ENCODE measurements around the gene PAQR5.
"Not testable (repeated sequence)": the region's sequence is repeated elsewhere in the genome, so short reads cannot be mapped to it uniquely, and the experiment has no call there.

The PAQR5 gene

DNA sequence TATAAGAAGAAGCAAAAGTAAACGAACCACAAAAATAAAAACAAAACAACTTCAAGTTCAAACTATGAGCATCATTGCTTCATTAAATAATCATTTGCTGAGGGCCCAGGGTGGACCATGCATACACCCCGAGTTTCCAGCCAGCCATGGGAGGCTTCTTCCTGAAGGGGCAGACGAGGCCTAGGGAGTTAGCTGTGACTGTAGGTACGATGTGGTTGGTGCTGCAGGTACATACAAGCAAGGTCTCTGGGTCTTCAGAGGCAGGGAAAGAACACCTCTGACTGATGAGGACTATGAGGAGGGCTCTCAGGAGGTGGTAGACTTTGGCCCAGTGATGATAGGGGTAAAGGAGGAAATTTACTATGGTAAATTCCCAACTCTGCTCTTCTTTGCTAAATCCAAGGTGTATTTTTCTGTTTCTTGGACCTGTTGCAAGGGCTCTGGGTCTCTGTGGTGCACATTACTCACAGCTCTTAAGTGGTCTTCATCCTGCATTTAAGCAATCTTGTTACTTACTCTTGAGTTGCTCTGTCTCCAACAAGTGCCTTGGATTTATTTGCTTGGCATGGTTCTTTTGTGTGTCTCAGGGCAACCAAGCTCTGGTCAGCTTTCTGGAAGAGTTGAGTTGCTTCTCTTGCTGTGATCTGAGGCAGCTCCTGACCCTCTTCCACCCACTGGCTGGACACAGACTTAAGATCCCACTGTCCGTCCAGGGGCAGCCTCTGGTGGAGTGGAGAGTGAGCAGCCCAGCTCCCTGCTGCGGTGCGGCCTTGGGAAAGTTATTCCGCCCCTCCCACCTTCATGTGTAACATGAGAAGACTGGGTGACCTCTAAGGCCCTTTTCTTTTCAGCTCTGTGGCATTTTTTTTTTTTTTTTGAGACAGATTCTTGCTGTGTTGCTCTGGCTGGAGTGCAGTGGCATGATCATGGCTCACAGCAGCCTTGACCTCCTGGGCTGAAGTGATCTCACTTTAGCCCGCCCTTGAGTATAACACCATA is 59.4 kb downstream of the PAQR5 start:
- DNase-seq (ENCODE audit: low read depth) = no peak

DNA sequence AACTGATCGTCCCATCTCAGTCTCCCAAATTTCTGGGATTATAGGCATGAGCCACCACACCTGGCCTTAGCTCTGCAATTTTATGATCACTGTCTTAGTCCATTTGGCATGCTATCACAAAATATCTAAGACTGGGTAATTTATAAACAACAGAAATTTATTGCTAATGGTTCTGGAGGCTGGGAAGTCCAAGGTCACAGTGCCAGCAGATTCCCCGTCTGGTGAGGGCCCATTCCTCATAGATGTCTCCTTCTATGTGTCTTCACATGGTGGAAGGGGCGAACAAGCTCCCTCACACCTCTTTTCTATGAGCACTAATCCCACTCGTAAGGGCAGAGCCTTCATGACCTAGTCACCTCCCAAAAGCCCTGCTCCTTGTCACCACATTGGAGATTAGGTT is 60.1 kb downstream of the PAQR5 start:
- DNase-seq (ENCODE audit: low read depth) = no peak

DNA sequence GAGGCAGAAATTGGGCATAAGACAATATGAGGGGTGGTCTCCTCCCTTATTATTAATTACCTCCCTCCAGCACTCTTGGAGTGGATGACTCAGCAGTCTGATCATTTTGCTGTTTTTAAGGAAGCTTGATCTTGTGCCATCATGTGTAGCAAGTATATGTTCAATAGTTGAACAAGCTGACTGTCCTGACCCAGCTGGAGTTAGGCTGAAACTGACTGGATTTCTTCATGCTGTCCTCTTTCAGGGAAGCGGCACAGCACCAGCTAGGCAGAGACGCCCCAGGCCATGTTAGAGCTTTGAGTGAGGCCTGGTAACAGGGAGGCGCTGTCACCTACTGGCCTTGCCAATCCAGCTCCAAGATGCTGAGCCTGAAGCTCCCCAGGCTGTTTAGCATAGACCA is 61.0 kb downstream of the PAQR5 start:
- no peak for DNase-seq (ENCODE audit: low read depth)

DNA sequence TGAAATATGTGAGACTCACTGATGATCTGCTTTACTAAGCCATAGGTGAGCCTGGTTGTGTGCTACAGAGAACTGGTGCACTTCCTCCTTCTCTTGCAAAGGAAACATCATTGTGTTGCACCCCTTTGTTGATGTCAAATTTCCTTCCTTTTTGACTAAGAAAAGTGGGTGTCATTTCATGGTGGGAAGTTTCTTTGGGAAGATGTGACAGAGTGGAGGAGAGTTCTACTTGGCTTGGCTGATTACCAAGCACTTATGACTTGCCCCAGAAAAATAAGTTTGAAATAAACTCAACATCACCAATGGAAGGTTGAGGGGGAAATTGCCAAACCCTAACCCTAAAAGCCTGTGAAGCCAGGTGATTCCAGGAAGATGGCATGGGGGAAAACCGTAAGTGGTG is 61.9 kb downstream of the PAQR5 start:
- DNase-seq (ENCODE audit: low read depth) = no peak

DNA sequence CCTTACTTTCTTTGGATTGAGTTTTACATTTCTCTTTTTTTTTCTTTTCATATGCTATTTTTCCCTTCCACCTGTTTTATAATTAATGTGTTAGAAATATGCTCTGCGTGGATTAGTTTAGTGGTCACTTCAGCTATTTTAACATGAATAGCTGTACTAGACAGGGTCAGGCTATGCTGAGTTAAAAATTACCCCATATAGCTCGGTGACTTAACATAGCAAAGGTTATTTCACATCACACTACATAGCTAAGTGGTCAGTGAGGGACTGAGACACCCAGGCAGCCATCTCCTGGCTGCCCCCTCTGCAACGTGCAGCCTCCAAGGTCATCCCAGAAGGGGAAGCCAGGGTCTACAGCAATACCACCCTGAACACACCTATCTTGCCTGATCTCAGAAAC is 68.5 kb downstream of the PAQR5 start:
- DNase-seq (ENCODE audit: low read depth) = no peak

DNA sequence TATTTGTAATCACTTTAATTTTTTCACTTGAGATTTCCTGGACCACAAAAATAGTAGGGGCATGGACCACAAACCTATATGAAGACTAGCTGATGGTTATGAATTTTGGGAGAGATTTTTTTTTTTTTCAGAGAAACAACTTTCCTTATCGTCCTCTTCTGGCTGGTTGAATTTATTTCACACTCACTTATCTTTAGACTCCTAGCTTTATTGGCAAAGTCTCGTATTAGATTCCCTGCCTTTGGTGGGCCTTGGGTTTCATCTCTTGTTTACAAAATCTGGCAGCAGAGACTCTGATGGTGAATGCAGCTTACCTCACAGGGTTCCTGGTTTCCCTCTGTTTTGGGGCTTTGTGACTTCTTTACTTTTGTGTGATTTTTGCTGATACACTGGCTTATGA is 70.9 kb downstream of the PAQR5 start:
- DNase-seq (ENCODE audit: low read depth) = no peak

DNA sequence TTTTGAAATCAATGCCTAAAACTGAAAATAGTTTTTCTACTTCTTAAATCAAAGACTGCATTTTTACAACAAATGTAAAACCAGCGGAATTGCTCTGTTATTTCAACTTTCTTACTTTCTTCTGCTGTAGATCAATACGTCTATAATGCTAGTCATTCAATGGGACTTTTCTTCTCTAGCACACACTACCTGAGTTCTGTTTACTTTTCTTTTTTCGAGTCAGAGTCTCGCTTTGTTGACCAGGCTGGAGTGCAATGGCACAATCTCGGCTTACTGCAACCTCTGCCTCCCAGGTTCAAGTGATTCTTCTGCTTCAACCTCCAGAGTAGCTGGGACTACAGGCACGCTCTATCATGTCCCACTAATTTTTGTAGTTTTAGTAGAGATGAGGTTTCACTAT is 74.7 kb downstream of the PAQR5 start:
- no peak for DNase-seq (ENCODE audit: low read depth)

DNA sequence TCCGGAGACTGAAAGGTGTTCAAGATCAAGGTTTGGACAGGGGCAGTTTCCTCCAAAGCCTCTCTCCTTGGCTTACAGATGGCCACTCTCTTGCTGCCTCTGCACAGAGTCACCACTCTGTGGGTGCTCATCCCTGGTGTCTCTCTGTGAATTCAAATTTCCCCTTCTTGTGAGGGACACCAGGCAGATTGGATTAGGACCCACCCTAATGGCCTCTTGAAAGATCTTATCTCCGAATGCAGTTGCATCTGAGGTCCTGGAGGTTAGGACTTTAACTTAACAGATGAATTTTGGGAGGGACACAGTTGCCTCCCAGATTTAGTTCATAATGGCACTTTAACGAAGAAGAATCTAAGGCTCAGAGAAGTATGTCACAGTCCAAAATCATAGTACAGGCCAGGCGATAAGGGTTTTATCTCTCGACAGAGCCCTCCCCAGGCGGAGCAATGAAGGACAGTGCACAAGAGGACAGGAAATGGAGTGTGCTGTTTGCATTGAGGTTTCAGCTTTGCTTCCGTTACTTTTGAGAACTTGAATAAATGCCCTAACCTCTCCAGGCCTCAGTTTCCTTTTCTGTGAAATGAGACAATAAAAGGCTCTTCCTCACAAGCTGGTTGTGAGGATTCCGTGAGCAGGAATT is 76.6 kb downstream of the PAQR5 start:
- DNase-seq (ENCODE audit: low read depth) = no peak

DNA sequence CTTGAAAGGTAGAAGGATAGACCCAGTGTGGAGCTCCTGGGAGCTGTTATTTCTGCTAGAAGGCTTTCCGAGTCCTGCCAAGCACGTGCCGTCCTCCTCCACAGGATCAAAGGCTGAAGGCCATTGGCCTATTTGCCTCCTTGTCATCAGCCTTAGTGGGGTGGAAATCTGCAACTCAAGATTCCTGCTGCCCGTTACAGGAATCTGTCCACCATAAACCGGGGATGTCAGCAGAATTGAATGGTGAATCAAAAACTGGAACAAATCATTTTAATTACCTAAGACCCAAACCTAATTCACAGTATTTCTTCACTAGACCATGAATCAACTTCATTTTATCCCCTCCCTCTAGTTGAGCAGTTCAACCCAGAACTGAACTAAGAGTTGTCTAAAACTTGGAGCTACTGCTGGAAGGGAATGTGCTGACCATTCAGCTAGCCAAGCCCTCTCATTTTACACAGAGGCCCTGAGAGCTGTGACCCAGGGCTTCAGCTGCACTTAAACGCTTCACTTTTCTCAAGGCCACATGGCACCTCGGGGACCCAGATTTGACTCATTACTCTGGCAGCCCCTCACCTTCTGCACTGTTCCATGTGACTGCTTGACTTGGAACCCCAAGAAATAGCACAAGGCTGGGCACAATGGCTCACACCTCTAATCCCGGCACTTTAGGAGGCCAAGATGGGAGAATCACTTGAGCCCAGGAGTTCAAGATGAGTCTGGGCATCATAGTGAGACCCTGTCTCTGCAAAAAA is 78.7 kb downstream of the PAQR5 start:
- no peak for DNase-seq (ENCODE audit: low read depth)

DNA sequence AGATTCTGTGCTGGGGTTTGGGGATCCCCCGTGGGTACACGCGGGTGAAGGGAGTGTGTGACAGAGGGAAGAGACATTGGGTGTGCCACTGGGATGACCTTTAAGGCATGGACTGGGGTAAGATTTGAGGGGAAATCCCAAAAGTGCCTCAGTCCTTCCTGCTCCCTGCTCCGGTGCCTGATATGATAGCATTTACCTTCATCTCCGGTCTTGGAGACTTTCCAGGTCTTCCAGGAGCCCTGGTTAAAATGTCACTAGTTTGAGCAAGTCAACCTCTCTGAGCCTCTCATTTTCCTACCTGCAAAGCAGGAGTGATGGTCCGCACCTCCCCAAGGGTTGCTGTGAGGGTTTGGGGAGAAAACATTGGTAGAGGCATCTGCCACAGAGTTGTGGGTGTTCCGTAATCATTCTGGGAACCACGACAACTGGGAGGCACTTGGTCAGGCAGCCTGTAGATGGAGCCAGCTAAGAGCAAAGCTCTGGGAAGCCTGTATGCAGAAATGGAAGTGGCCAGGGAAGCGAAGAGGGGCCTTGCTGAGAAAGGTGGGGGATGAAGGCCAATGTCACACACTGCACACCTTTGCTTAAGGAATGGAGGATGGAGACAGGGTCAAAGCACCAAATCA is 81.5 kb downstream of the PAQR5 start:
- no peak for DNase-seq (ENCODE audit: low read depth)

DNA sequence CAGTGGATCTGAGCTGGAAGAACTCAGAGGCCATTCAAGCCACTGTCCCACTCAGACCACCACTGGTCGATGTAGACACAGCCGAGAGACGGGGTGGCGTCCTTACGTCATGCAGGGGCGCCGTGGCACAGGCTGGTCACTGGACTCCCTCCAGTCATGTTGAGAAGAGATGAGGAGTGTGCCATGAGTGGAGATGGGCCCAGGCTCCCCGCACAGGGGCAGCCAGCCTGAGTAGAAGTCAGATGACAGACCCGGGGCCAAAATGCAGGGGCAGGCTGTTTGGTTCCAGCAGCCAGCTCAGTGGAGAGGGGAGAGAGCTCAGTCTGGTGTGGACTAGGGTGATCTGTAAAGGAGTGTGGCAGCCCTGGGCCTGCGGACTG is 82.0 kb downstream of the PAQR5 start:
- no peak for DNase-seq (ENCODE audit: low read depth)

DNA sequence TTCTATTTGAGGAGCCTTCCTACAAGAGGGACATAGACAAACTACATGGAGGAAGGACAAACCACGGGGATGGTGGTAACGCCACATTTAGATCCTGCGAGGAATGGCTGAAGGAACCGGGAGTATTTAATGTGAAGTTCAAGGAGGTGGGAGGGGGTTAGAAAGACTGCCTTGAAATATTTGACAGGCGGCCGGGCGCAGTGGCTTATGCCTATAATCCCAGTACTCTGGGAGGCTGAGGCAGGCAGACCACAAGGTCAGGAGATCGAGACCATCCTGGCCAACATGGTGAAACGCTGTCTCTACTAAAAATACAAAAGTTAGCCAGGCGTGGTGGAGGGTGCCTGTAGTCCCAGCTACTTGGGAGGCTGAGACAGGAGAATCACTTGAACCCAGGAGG is 83.5 kb downstream of the PAQR5 start:
- not testable (repeated sequence) for DNase-seq (ENCODE audit: low read depth)

DNA sequence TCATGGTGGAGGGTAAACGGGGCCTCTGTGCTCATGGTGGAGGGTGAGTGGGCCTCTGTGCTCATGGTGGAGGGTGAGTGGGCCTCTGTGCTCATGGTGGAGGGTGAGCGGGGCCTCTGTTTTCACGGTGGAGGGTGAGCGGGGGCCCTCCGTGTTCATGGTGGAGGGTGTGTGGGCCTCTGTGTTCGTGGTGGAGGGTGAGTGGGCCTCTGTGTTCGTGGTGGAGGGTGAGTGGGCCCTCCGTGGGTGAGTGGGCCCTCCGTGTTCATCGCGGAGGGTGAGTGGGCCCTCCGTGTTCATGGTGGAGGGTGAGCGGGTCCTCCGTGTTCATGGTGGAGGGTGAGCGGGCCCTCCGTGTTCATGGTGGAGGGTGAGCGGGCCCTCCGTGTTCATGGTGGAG is 85.4 kb downstream of the PAQR5 start:
- not testable (repeated sequence) for DNase-seq (ENCODE audit: low read depth)

DNA sequence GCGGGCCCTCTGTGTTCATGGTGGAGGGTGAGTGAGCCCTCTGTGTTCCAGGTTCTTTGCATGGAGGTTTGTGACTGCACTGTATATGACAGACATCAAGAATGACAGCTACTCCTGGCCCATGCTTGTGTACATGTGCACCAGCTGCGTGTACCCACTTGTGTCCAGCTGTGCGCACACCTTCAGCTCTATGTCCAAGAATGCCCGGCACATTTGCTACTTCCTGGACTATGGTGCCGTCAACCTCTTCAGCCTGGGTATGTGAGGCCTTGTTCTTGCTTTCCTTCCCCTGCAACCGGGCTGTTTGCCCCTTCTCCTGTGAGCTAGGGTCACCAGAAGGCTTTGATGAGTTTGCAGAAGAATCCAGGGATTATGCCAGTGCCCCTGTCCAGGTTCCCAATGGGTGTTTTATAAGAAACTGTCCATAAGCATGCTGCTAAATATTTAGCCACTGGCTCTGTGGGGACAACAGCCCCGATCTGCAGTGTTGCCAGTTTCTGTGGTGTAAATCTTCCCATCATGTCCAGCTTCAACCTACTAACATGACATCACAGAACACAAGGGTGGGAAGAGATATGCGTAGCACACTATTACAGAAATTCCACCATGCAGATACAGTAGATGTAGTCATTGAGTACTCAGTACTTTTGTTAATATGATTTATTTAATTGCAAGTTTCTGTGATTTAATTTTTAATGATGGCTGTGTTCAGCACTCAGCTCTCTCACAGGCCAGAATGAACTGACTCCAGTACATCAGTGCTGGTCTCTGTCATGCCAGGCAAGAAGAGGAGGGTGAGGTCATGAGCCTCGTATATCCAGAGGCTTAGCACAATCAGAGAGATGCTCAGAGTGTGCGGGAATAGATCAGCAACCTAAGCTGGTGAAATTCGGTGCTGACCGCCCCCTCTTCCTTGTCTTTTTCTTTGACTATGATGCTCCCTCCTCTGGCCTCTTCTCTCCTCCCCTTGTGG is 86.2 kb downstream of the PAQR5 start:
- DNase-seq (ENCODE audit: low read depth) = no peak

DNA sequence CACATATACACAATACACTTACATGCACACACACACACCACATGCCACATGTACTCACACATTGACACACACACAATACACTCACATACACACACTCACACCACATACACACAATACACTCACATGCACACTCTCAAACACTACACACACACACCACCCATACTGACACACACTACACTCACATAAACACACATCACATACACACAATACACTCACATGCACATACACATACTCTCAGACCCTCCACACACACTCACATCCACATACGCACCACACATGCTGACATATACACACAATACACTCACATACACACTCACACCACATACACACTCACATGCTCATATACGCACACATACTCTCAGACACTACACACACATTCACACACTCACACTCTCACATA is 87.1 kb downstream of the PAQR5 start:
- no peak for DNase-seq (ENCODE audit: low read depth)

DNA sequence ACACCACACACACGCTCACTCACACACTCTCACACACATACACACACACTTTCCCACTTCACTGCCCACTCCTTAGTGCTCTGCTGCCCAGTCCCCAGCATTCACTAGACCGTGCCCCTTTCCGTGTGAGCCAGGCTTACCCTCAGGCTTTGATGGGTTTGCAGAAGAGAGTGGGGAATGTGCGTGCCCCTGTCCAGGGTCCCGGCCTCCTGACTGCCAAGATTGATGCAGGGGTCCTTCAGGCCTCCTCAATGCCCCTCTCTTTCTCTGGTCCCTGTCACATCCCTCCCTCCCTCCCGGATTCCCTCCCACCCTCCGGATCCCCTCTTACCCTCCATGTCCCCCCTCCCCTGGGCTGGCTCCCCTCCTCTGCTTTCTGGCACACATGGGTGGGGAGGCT is 87.6 kb downstream of the PAQR5 start:
- no peak for DNase-seq (ENCODE audit: low read depth)

DNA sequence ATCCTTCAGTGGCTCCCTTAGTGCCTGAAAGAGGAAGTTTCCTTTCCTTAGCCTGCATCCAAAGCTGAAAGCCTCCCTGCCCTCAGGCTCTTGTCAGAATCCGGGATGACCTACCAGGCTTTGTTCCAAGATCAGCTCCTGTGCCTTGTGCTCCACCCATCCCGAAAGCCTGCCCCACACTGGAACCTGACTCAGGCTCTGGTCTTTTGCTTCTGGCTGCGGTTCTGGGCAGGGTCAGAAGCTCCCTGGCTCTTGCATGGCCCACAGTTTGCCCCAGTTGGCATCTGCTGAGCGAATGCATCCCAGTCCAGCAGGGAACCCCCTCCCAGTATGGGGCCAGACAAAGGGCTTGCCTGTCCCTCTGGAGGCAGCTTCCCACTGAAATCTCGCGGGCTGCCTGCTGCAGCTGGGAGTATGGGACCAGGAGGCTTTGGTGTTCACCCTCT is 89.6 kb downstream of the PAQR5 start:
- no peak for DNase-seq (ENCODE audit: low read depth)

DNA sequence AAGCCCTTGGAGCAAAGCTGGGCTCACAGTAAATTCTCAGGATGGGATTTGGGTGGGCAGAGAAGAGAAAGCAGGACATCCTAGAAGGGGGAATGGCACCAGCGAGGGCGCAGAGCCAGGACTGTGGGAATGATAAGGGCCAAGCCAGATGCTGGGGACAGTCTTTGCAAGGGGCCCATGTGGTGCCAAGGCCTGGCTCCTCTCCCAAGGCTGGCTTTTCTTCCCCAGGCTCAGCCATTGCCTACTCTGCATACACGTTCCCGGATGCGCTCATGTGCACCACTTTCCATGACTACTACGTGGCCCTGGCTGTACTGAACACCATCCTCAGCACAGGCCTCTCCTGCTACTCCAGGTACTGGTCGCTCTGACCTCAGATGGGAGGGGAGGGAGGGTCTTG is 90.7 kb downstream of the PAQR5 start:
- DNase-seq (ENCODE audit: low read depth) = no peak

DNA sequence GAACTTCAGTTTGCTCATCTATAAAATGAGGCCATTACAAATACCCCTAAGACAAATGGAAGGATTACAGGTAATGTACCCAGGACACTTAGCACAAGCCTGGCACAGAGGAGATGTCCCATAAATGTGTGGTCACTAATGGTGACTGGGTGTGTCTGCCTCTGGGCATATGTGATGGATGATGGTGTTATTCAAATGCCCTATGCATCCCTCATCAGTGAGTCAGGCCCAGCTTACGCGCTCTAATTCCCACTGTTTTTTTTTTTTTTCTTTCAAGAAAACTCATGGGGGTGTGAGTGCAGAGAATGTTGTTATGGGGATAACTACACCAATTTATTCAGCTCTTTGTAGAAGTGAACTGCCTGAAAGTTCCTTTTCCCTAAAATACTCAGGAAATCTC is 91.9 kb downstream of the PAQR5 start:
- DNase-seq (ENCODE audit: low read depth) = no peak

DNA sequence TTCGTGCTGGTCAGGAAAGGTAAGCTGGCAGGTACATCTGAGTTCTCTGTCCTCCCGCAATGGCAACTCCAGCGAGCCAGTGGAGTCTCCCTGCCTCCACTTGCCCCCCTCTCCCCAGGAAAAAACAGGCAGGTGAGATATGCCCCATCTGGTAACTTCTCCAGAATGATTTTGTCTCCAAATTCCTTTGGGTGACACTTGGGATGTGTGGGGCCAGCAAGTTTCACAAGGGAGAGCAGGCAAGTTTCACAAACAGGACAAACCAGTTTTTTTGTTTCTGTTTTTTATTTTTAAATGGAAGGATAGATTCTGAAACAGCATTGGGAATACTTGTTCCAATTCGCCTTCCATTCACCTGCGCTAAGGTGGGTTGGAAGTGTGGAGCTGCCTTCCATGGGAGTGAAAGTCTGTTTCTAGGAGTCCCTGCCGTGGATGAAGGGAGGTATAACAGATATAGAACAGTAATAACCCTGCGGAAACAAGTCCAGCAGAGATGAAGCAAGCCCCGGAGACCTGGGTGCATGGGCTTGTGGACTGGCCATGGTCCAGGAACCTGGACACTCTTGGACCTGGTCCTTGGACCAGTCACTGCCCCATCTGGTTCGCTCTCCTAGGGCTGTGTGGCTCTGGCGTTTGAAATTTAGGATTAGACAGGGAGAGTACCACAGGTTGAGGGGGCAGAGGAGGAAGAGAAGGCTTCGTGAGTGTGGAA is 92.5 kb downstream of the PAQR5 start:
- no peak for DNase-seq (ENCODE audit: low read depth)

All from stimulated activated CD8-positive, alpha-beta memory T cell treated with anti-CD3 and anti-CD28 coated beads, Interleukin-15, amount 100 ng/mL, for 24 hours (primary cell).